ENCODE measurements around the gene ZNF438.

Gene ZNF438

GRCh38 chr10:30835146-30835545 is 196.5 kb downstream of the ZNF438 start:
- no peak for TF ChIP-seq MAX (IDR thresholded peaks at IDR 0.05)
- TF ChIP-seq ZBTB7A (IDR thresholded peaks at IDR 0.05; ENCODE audit: low read depth): no peak
- TF ChIP-seq NFIC (IDR thresholded peaks at IDR 0.05): no peak
- no peak for TF ChIP-seq RAD21 (IDR thresholded peaks at IDR 0.05; ENCODE audit: low read depth)
- no peak for TF ChIP-seq TCF12 (IDR thresholded peaks at IDR 0.05; ENCODE audit: low read depth)
- no peak for TF ChIP-seq USF1 (IDR thresholded peaks at IDR 0.05)
- TF ChIP-seq TAF1 (IDR thresholded peaks at IDR 0.05; ENCODE audit: low read depth): no peak
- TF ChIP-seq REST (IDR thresholded peaks at IDR 0.05; ENCODE audit: low read depth): no peak
- TF ChIP-seq EGR1 (IDR thresholded peaks at IDR 0.05): no peak
- TF ChIP-seq FOXM1 (IDR thresholded peaks at IDR 0.05; ENCODE audit: borderline replicate concordance, low read depth): no peak
- TF ChIP-seq EP300 (IDR thresholded peaks at IDR 0.05; ENCODE audit: borderline replicate concordance): no peak
- TF ChIP-seq CEBPB (IDR thresholded peaks at IDR 0.05): no peak
- no peak for TF ChIP-seq YY1 (IDR thresholded peaks at IDR 0.05; ENCODE audit: low read depth)

GRCh38 chr10:30834651-30835050 is 197.0 kb downstream of the ZNF438 start:
- TF ChIP-seq TAF1 (IDR thresholded peaks at IDR 0.05; ENCODE audit: low read depth) (no peak), USF1 (IDR thresholded peaks at IDR 0.05) (no peak), NFIC (IDR thresholded peaks at IDR 0.05) (no peak), YY1 (IDR thresholded peaks at IDR 0.05; ENCODE audit: low read depth) (no peak), ZBTB7A (IDR thresholded peaks at IDR 0.05; ENCODE audit: low read depth) (no peak), MAX (IDR thresholded peaks at IDR 0.05) (no peak), RAD21 (IDR thresholded peaks at IDR 0.05; ENCODE audit: low read depth) (no peak), TEAD4 (IDR thresholded peaks at IDR 0.05) (no peak), EP300 (IDR thresholded peaks at IDR 0.05; ENCODE audit: borderline replicate concordance) (no peak), FOXM1 (IDR thresholded peaks at IDR 0.05; ENCODE audit: borderline replicate concordance, low read depth) (no peak), EGR1 (IDR thresholded peaks at IDR 0.05) (no peak), CEBPB (IDR thresholded peaks at IDR 0.05) (no peak), CREB1 (IDR thresholded peaks at IDR 0.05; ENCODE audit: low read depth) (no peak), REST (IDR thresholded peaks at IDR 0.05; ENCODE audit: low read depth) (no peak), TCF12 (IDR thresholded peaks at IDR 0.05; ENCODE audit: low read depth) (no peak)

- TF ChIP-seq TEAD4 (IDR thresholded peaks at IDR 0.05) (no peak), YY1 (IDR thresholded peaks at IDR 0.05; ENCODE audit: low read depth) (no peak), EGR1 (IDR thresholded peaks at IDR 0.05) (no peak), FOXM1 (IDR thresholded peaks at IDR 0.05; ENCODE audit: borderline replicate concordance, low read depth) (no peak), CREB1 (IDR thresholded peaks at IDR 0.05; ENCODE audit: low read depth) (no peak), USF1 (IDR thresholded peaks at IDR 0.05) (no peak), CEBPB (IDR thresholded peaks at IDR 0.05) (no peak), RAD21 (IDR thresholded peaks at IDR 0.05; ENCODE audit: low read depth) (no peak), REST (IDR thresholded peaks at IDR 0.05; ENCODE audit: low read depth) (no peak), TAF1 (IDR thresholded peaks at IDR 0.05; ENCODE audit: low read depth) (no peak), EP300 (IDR thresholded peaks at IDR 0.05; ENCODE audit: borderline replicate concordance) (no peak), MAX (IDR thresholded peaks at IDR 0.05) (no peak), TCF12 (IDR thresholded peaks at IDR 0.05; ENCODE audit: low read depth) (no peak), ZBTB7A (IDR thresholded peaks at IDR 0.05; ENCODE audit: low read depth) (no peak), NFIC (IDR thresholded peaks at IDR 0.05) (no peak)
Measured at GRCh38 chr10:30834153-30834552, 197.5 kb downstream of the ZNF438 start.

- no peak for TF ChIP-seq ZBTB7A (IDR thresholded peaks at IDR 0.05; ENCODE audit: low read depth)
- TF ChIP-seq TEAD4 (IDR thresholded peaks at IDR 0.05): no peak
- TF ChIP-seq FOXM1 (IDR thresholded peaks at IDR 0.05; ENCODE audit: borderline replicate concordance, low read depth): no peak
Measured at GRCh38 chr10:30833628-30833970, 198.1 kb downstream of the ZNF438 start.

All from Ishikawa (cell line).